ENCODE data around the gene CDIP1.

CDIP1 gene

GRCh38 chr16:4486126-4486893 is 52.3 kb downstream of the CDIP1 start:
- DNase-seq = no peak

GRCh38 chr16:4481963-4482362 is 56.6 kb downstream of the CDIP1 start:
- no peak for DNase-seq

DNA sequence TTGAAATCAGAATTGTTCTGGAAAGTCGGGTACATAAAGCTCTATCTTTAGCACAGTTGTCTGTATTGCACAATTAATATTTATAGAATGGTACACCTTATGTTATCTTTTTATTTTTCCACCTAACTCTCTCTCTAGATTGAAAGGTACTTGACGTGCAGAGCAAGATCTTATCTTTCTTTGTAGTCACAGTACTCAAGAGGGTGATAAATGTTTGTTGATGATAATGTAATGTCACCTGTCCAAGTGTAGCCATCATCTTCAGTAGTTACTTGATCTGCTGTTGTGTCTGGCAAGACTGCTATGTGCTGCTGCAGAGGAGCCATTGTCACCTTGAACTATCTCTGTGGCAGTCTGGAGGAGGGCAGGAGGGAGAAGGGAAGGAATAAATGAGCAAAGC is 57.0 kb downstream of the CDIP1 start:
- no peak for DNase-seq

GRCh38 chr16:4477966-4478365 is 60.6 kb downstream of the CDIP1 start:
- DNase-seq = no peak

GRCh38 chr16:4475880-4476788 is 62.4 kb downstream of the CDIP1 start, which contains the start of gene HMOX2:
TSS of gene HMOX2 (plus strand) at chr16:4476398. CDS start at chr16:4505525, 29,127 bp downstream.
- peak; percentile 87 for DNase-seq

GRCh38 chr16:4474192-4474961 is 64.2 kb downstream of the CDIP1 start, which contains the start of gene NMRAL1:
TSS of gene NMRAL1 (minus strand) at chr16:4474625. CDS start at chr16:4474132, 493 bp downstream.
- DNase-seq = peak; percentile 93

GRCh38 chr16:4472880-4473279 is 65.7 kb downstream of the CDIP1 start:
- no peak for DNase-seq

DNA sequence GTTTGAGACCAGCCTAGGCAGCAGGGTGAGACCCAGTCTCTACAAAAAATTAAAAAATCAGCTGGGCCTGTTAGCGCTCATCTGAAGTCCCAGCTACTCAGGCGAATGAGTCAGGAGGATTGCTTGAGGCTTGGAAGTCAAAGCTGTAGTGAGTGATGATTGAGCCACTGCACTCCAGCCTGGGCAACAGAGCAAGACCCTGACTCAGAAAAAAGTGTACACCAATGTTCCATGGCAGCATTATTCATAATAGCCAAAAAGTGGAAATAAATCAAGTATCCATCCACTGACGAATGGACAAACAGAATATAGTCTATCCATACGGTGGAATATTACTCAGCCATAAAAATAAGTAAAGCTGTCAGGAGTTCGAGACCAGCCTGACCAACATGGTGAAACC is 66.7 kb downstream of the CDIP1 start:
- no peak for DNase-seq

- no peak for DNase-seq
Measured at GRCh38 chr16:4468972-4469371, 69.6 kb downstream of the CDIP1 start.

- no peak for DNase-seq
Measured at GRCh38 chr16:4467916-4468315, 70.7 kb downstream of the CDIP1 start.

DNA sequence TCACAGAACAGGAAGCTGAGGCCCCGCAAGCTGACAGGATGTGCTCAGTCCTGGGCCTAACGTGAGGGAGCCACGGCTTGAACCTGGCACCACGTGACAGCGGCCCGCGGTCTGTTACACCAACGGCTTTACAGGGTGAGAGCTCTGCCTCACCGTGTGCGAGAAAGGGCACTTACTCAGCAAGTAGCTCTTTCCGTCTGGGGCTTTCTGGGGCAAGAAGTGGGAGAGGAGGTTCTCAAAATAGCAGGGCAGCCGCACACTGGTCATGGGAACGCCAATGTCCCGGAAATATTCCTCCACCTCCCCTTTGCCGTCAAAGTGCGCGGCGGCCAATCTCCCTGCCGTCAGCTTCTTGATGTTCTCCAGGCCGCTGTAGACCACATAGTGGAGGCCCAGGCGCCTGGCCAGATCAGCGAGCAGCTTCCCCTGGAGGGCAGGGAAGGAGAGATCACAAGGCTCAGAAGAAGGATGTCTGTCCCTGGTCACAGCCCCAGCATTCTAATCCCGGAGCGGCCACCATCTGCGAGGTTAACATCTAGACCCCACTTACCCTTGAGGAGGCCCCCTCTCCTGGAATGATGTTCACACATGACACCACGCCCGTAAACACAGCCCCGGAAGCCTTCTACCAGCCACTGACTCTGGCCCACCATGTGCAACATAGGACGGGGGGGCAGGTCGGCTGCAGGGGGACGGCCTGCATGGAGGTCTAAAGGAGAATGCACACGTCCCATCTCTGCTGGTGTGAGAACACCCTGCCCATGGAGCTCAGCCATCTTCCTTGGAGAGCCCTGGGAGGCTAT is 72.4 kb downstream of the CDIP1 start:
- DNase-seq = no peak

GRCh38 chr16:4463522-4464163 is 74.9 kb downstream of the CDIP1 start:
- DNase-seq = no peak

- DNase-seq = no peak
Measured at GRCh38 chr16:4461250-4462085, 77.1 kb downstream of the CDIP1 start.

GRCh38 chr16:4460936-4461249 is 77.7 kb downstream of the CDIP1 start:
- DNase-seq = no peak

Data from NCI-H1092 treated with DMSO at 0.1 percent for 48 hours (cell line).